Body of pancreas (tissue), 4 donors: Measurements from ENCODE around the gene LDB2. TPM values are rescaled to one million over a fixed set of nuclear protein-coding genes. Genes with fewer than 3 reads are reported as not detected.

Source experiments
- ATAC-seq: fragments of 150-250 bp; one replicate; pipeline ENCODE4 v1.9.1; 2016
- DNase-seq, 4 donors: peaks; one replicate each; pipeline ENCODE4 v3.0.0-alpha.2; 2019
- H3K27ac ChIP-seq, 4 donors: fragments of 200-600 bp; sonication (generic); 1 replicate in 3 of 4; 2 replicates in 1 of 4; pipeline versions ENCODE4 v1.5.1 to v1.6.1; 2016 to 2019; ENCODE audit warnings: mild to moderate bottlenecking in 1 of 4, mixed read lengths in 1 of 4, moderate library complexity in 1 of 4
- H3K27me3 ChIP-seq, 2 donors: fragments of 200-600 bp; sonication (generic); one replicate each; pipeline ENCODE4 v1.6.0; 2016; ENCODE audit warnings: mild to moderate bottlenecking in 1 of 2
- H3K36me3 ChIP-seq, 2 donors: fragments of 200-600 bp; sonication (generic); replicated peaks in 1 of 2; 2 replicates each; pipeline ENCODE4 v1.5.1; 2016; ENCODE audit warnings: low read depth in 2 of 2; ENCODE audit not compliant: insufficient read depth in 1 of 2
- H3K4me1 ChIP-seq: fragments of 200-600 bp; sonication (generic); one replicate; pipeline ENCODE4 v1.6.0; 2016
- H3K4me3 ChIP-seq, 2 donors: fragments of 200-600 bp; sonication (generic); 1 replicate in 1 of 2; 2 replicates in 1 of 2; pipeline ENCODE4 v1.5.1; 2016 to 2019
- H3K9me3 ChIP-seq, 3 donors: fragments of 200-600 bp; sonication (generic); 1 replicate in 2 of 3; 2 replicates in 1 of 3; pipeline ENCODE4 v1.5.1; 2016
- CTCF ChIP-seq, 7 experiments: fragments of 450-650 bp in 4 of 7; fragments of 200-600 bp in 3 of 7; sonication (generic) in 3 of 7; IDR thresholded peaks; one replicate each; pipeline ENCODE4 v1.5.1; 2016 to 2019; ENCODE audit warnings: antibody characterized with exemption in 7 of 7
- POLR2A ChIP-seq, 3 donors: fragments of 450-650 bp; IDR thresholded peaks; one replicate each; pipeline ENCODE4 v1.6.1; 2016; ENCODE audit warnings: antibody characterized with exemption in 3 of 3, mild to moderate bottlenecking in 2 of 3
- WGBS, 2 donors: methylation state at CpG; one replicate each; pipeline ENCODE4 v1.1.5; 2017; 5-methylcytosine and 5-hydroxymethylcytosine counted together
- intact Hi-C: fragments of 100-400 bp; cut with DNase I; formaldehyde crosslinking; loops from one replicate; pipeline ENCODE4 v1.15.1; 2023
- total RNA-seq, 2 donors: library from RNA; depleted of rRNA; stranded (reverse); fragments of >200 nt; gene quantifications; one replicate each; pipeline ENCODE4 v1.1.0, GENCODE V29; 2016

LDB2 gene
- total RNA-seq, 2 donors from 2014 or later: 14.8 to 16.5 TPM

GRCh38 chr4:16607241-16608066, 291.0 kb downstream of the LDB2 start:
- no peaks in the 10 kb centered on the region for H3K27me3 ChIP-seq
- DNase-seq (no peak), ATAC-seq (no peak)
- no peaks in the 10 kb centered on the region for H3K9me3 ChIP-seq
- H3K36me3 ChIP-seq: no peaks in the 10 kb centered on the region
- no peaks in the 10 kb centered on the region for H3K4me1 ChIP-seq
- whole genome bisulfite sequencing, 2 donors: 60 to 62% methylated on average over 7 of the region's 7 CpGs
- intact Hi-C loops: no loop called here
- no peak overlapping the region for H3K27ac ChIP-seq
- no peak overlapping the region for H3K4me3 ChIP-seq
- TF ChIP-seq CTCF (IDR thresholded peaks at IDR 0.05) (no peak), POLR2A (IDR thresholded peaks at IDR 0.05) (no peak)

- 54 to 61% methylated on average over 2 of the region's 2 CpGs for WGBS, 2 donors
- no peaks in the 10 kb centered on the region for H3K36me3 ChIP-seq
- H3K4me1 ChIP-seq: no peaks in the 10 kb centered on the region
- H3K9me3 ChIP-seq: no peaks in the 10 kb centered on the region
- H3K4me3 ChIP-seq: no peak overlapping the region
- intact Hi-C loops: no loop called here
- ATAC-seq (no peak), DNase-seq (no peak)
- TF ChIP-seq CTCF (IDR thresholded peaks at IDR 0.05) (no peak), POLR2A (IDR thresholded peaks at IDR 0.05) (no peak)
- H3K27me3 ChIP-seq: no peaks in the 10 kb centered on the region
- H3K27ac ChIP-seq: no peak overlapping the region
Observed at GRCh38 chr4:16606691-16607090, 291.8 kb downstream of the LDB2 start.

GRCh38 chr4:16603178-16603577, 295.3 kb downstream of the LDB2 start:
- TF ChIP-seq CTCF (IDR thresholded peaks at IDR 0.05) (no peak), POLR2A (IDR thresholded peaks at IDR 0.05) (no peak)
- DNase-seq (no peak), ATAC-seq (no peak)

GRCh38 chr4:16598597-16599206, 299.7 kb downstream of the LDB2 start:
- no peak overlapping the region for H3K27ac ChIP-seq
- H3K9me3 ChIP-seq: no peaks in the 10 kb centered on the region
- 64 to 78% methylated on average over 7 of the region's 7 CpGs for WGBS, 2 donors
- no peaks in the 10 kb centered on the region for H3K4me1 ChIP-seq
- no peaks in the 10 kb centered on the region for H3K36me3 ChIP-seq
- ATAC-seq (no peak), DNase-seq (no peak)
- H3K27me3 ChIP-seq: no peaks in the 10 kb centered on the region
- intact Hi-C loops: no loop called here
- TF ChIP-seq POLR2A (IDR thresholded peaks at IDR 0.05) (no peak), CTCF (IDR thresholded peaks at IDR 0.05) (no peak)
- H3K4me3 ChIP-seq: no peak overlapping the region

More at GRCh38 chr4:16603178-16603577, 295.3 kb downstream of the LDB2 start:
- H3K27ac ChIP-seq: no peak overlapping the region
- H3K4me3 ChIP-seq: no peak overlapping the region
- no peaks in the 10 kb centered on the region for H3K9me3 ChIP-seq
- WGBS, 2 donors: 60 to 76% methylated on average over 4 of the region's 4 CpGs
- intact Hi-C loops: no loop called here
- H3K36me3 ChIP-seq: no peaks in the 10 kb centered on the region
- no peaks in the 10 kb centered on the region for H3K4me1 ChIP-seq
- no peaks in the 10 kb centered on the region for H3K27me3 ChIP-seq
